NCI-H524 (cell line): ENCODE results near the gene ITIH4.

Experiments
- DNase-seq, 2 experiments: peaks; one replicate each; lab custom pipeline; 2025; lab: John Stamatoyannopoulos, UW

The ITIH4 gene

GRCh38 chr3:52798376-52798977, 32.0 kb downstream of the ITIH4 start:
- no peak for DNase-seq

- DNase-seq = no peak
These were observed 34.1 kb downstream of the ITIH4 start for GRCh38 chr3:52796411-52796810.

- DNase-seq = no peak
These were observed 35.1 kb downstream of the ITIH4 start for GRCh38 chr3:52795298-52795900.

DNA sequence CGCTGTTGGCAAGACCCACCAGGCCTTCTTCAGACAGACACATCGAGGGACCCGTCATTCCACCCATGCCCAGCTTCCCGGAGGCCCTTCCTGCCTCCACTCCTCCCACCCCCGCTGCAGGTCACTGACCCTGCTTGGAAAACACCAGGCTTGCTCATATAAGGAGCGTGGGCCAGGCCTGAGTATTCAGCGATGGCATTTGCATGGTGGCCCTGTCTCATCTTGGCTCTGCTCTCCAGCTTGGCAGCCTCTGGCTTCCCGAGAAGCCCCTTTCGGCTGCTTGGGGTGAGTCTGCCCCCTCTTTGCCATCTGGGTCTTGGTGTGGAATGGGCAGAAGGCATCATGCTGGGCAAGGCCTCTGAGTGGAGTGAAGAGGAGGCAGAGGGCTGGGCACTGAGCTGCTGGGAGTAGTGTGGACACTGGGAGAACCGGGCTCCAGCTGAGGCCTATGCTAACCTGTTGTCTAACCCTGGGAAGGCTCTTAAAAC, 35.8 kb downstream of the ITIH4 start, which contains the start of gene ITIH3:
Gene ITIH3 (plus strand): TSS at position 185 of the 488 bp plus-strand sequence. CDS start 8 bp downstream, at position 193.
- no peak for DNase-seq

DNA sequence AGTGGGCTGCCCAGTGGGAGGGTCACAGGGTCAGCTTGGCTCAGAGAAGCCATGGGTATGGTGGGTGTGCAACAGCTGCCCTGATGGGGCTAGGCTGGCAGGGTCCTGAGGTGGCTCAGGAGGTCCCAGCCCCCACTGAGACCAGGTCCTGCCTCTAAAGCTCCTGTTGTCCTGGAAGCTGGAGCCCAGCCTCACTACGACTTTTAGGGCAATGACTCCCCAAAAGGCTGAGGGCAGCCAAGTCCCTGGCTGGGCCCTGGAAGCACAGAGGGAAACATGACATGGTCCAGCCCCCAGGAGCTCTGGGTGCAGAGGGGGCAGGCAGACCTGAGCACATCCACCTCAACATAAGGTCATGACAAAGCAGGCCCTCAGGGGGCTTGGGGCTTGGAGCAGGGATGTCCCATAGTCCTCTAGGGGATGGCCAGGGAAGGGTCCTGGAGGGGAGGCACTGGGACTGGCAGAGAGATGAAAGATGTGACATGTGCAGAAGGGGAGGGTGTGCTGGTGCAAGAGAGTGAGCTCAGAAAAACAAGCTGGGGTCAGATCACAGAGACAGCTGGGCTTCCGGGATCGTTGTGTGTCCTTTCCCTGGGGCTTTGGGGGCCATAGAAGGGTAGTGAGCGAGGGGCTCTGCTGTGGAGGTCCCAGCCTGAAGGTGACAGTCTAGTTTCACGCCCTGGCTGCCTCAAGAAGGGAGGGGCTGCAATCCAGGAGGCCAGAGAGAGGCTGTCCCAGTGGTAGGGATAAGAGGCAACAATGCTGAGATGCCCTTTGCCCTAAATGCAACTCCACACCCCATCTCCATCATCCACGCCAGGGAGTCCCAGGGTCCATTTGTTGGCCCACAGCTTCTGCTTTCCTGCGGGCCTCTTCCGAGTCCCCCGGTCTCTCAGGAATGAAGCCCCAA, 36.5 kb downstream of the ITIH4 start:
- DNase-seq = no peak

DNA sequence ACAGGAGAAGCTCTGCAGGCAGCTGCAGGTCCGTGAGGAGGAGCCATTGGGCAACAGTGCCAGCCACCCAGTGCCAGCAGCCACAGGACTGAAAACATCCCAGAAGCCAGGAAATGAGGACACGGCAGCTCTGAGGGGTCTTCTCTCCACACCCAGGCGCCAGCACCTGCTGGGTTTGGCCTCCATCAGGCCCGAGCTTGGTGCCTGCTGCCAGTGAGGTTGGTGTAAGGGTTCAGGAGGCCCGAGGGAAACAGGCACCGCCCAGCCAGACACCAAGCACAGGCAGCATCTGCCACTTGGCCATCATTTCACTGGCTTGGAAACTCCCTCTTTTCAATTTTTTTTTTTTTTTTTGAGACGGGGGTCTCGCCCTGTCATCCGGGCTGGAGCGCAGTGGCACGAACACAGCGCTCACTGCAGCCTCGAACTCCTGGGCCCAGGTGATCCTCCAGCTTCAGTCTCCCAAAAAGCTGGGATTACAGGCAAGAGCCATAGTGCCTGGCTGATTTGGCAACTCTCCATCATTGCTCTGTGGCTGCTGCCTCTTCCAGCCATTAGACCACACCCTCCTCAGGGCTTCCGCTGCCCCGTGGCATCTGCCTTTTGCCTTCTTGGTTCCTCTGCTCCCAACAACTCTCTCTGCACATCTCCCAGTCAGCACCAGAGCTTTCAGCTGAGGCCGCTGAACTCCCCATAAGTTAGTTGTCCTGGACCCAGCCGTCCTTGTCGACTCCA, 37.3 kb downstream of the ITIH4 start:
- DNase-seq = peak; percentile 14 to 23

DNA sequence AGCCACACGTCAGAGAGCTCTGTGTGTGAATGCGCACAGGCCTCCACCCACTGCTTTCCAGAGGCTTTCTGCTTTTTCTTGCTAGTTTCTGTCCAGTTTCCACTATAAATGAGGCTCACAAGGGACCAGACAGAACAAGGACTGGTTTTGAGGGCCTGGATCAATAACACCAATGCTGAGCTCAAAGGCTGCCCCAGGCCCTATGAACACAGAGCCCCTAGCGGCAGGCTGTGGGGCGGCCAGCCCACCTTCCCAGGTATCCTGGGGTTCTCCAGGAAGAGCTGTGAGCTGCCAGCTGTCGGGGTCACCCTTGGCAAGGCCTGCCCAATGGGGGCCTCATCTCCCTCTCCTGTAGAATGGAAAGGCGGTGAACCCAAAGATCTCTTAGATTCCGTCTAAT, 38.1 kb downstream of the ITIH4 start:
- no peak for DNase-seq

- no peak for DNase-seq
These were observed 38.5 kb downstream of the ITIH4 start for GRCh38 chr3:52791928-52792327.

DNA sequence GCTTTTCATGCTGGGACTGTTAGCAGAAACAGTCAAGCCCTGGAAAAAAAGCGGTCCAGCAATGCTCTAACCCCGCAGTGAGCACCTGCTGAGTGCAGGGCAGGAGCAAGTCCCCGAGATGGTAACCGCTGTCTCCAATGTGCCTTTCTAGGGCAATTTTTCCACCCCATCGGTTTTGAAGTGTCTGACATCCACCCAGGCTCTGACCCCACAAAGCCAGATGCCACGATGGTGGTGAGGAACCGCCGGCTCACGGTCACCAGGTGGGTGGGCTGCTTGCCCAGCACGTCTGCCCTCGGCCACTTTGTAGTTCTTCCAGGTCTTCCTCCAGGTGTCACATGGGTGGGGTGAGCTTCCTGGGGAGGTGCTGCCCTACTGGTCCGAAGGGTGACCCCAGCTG, 39.1 kb downstream of the ITIH4 start:
- no peak for DNase-seq

GRCh38 chr3:52790741-52791140, 39.7 kb downstream of the ITIH4 start:
- DNase-seq = no peak

- DNase-seq = no peak
These were observed 40.1 kb downstream of the ITIH4 start for GRCh38 chr3:52790337-52790736.

DNA sequence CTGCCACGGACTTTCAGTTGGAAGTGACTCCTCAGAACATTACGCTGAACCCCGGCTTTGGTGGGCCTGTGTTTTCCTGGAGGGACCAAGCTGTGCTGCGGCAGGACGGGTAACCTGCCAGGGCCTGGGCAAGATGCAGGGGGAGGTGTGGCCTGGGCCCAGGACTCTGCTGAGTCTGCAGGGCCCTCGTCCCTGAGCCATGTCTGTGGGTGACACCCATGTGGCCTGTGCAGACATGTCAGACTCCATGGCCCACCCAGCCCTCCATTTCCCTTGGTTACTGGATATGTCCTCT, 40.8 kb downstream of the ITIH4 start:
- DNase-seq = no peak

DNA sequence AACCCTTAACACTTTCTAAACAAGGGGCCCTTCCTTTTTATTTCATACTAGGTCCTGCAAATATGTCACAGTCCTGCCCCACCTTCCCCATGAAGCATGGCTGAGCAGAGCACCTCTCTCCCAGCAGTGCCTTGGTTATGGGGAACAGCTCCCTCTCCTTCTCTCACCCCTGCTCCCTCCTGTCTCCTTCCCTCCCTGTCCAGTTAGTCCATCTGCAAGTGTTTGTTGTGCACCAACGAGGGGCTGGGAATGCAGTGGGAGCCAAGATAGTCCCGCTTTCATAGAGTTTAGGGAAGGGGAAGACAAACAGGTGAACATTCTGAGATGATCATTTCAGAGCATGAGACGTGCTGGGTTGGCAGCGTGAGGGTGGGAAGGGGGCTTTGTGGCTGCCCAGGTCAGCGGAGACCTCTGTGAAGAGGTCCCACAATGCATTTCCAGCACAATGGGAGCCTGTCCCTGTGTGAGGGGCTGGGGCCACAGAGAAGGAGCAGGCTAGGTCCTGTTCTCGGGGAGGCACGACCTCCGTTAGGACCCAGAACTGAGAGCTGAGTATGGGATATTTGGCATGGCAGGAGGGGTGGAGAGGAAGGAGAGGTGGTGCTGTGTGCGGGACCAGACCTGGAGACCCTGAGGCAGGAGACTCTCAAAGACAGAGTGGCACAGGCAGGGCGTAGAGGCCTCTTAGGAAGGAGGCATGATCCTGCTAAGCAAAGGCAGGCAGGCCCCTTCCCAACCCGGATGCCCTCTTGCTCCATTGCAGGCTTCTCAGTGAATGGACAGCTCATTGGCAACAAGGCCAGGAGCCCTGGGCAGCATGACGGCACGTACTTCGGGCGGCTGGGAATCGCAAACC, 41.4 kb downstream of the ITIH4 start:
- no peak for DNase-seq

GRCh38 chr3:52787672-52788625, 42.5 kb downstream of the ITIH4 start:
- no peak for DNase-seq

DNA sequence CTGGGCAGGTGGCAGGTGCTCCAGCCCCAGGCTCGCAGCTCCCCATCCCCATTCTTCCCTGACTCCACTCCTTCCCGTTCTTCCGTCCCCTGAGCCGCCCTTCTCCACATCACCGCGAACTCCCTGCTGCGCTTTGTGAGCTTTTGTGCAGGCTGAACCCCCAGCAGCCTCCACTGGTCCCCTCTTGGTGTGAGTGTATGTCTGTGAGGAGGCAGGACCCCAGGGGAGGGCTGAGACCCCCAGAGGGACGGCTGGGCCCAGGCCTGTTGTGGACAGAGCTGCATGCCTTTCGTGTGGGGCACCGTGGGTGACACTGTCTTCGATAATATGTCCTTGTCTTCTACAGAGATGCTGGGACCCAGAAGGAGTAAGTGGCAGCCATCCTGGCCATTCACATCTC, 43.2 kb downstream of the ITIH4 start:
- DNase-seq = no peak

DNA sequence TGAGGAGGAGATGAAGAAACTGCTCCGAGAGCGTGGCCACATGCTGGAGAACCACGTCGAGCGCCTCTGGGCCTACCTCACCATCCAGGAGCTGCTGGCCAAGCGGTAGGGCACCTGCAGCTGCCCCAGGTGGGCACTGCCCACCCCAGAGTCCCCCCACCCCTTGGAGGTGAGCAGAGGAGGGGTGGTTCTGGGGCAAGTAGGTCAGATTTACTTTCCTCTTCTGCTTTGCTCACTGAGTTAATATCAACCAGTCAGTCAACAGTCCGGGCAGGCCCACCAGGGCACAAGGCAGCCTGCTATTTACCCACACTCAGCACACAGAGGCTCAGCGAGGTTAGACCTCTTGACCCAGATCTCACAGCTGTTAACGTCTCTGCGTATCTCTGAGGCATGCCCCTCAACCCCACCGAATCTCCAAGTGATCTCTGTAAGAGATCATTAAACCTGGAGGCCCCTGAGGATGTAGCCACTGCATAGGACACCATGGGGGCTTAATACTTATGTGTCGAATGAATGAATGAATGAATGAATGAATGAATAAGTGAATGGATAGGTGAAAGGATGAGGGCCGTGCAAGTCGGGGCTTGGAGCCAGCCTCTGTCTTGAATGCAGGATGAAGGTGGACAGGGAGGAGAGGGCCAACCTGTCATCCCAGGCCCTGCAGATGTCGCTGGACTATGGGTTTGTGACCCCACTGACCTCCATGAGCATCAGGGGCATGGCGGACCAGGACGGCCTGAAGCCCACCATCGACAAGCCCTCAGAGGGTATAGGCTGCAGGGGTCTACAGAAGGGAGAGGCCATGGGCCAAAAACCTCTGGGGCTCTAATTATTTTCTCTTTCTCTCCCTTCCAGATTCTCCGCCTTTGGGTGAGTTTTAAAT, 43.9 kb downstream of the ITIH4 start:
- DNase-seq = no peak

- DNase-seq = no peak
These were observed 45.4 kb downstream of the ITIH4 start for GRCh38 chr3:52784931-52785590.

DNA sequence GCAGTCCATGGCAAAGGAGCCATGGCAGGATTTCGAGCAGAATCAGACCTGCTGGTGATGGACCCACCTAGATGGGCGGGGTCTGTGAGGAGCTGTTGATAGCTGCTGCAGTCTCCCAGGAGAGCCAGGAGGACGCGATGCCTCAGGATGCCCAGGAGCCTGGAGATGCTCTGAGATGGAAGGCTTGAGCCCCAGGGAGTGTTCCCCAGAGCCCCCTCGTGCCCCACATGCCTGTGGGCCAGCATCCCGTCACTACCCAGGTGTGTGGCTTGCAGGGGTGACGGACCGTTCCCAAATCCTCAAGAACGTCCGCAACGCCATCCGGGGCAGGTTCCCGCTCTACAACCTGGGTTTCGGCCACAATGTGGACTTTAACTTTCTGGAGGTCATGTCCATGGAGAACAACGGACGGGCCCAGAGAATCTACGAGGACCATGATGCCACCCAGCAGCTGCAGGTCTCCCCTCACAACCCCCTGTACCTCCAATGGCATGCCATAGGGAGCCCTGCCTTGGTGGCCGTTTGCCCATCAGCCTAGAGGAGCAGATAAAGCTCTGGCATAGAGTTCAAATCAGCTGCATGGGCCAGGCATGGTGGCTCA, 46.4 kb downstream of the ITIH4 start:
- DNase-seq = no peak
